HCT116 (cell line): ENCODE data around the gene KDELR1. TPM values are rescaled to one million over a fixed set of nuclear protein-coding genes. Genes with fewer than 3 reads are reported as not detected.
A peak's percentile ranks its signal among the peaks of the same experiment; 100 is the strongest.

Experiments
- ATAC-seq: fragments of 200-7000 bp; cut with Tn5 transposase; 2 replicates; pipeline ENCODE4 v1.9.1; 2020; ENCODE audit warnings: mild to moderate bottlenecking, moderate library complexity
- BruUV-seq: library from RNA; stranded (reverse); fragments of 400-500 nt; replicated peaks from 2 replicates; lab custom pipeline; 2021; lab: Mats Ljungman, UMichigan
- CTCF ChIA-PET: fragments of 300-600 bp; sonication (Branson Sonifier 250); formaldehyde crosslinking; loops from one replicate; lab custom pipeline; 2021; ENCODE audit warnings: antibody characterized with exemption; lab: Charles Lee
- POLR2A ChIA-PET: fragments of 300-600, 350-600 bp; sonication (Branson Sonifier 250); formaldehyde crosslinking; loops from one replicate; lab custom pipeline; 2021; ENCODE audit warnings: antibody characterized with exemption; lab: Charles Lee
- RAD21 ChIA-PET, 2 experiments: fragments of 300-600 bp; sonication (Branson Sonifier 250); formaldehyde crosslinking; loops; one replicate each; lab custom pipeline; 2023; ENCODE audit warnings: low total read pairs in 2 of 2; ENCODE audit not compliant: uncharacterized antibody in 2 of 2, unreplicated experiment in 2 of 2, low non-redundant PET in 1 of 2; lab: Charles Lee
- DNase-seq: peaks from one replicate; pipeline ENCODE4 v3.0.0-alpha.2; 2010; ENCODE audit warnings: low read depth, low spot score
- H2AFZ ChIP-seq: fragments of 200-600 bp; shearing (Covaris generic), sonication (generic); 2 replicates; pipeline ENCODE4 v1.6.1; 2017; ENCODE audit warnings: low read depth, mixed run types, mixed read lengths, antibody characterized with exemption, low read length; ENCODE audit not compliant: poor library complexity, severe bottlenecking
- H3K27ac ChIP-seq: 2 replicates; pipeline ENCODE4 v1.5.1; 2012; ENCODE audit warnings: low read depth, low read length
- H3K27me3 ChIP-seq: fragments of 200-600 bp; sonication (generic); 2 replicates; pipeline ENCODE4 v1.6.1; 2016; ENCODE audit warnings: mixed run types, low read length, mixed read lengths; ENCODE audit not compliant: insufficient read depth
- H3K36me3 ChIP-seq, 2 experiments: fragments of 200-500 bp in 1 of 2; fragments of 200-600 bp in 1 of 2; sonication (Bioruptor generic) in 1 of 2; sonication (generic) in 1 of 2; 2 replicates each; pipeline versions ENCODE4 v1.5.1 to v1.6.1; 2014 to 2016; ENCODE audit warnings: low read length in 2 of 2, inconsistent platforms in 1 of 2, mixed read lengths in 1 of 2, mixed run types in 1 of 2; ENCODE audit not compliant: insufficient read depth in 2 of 2, control insufficient read depth in 1 of 2
- H3K4me1 ChIP-seq, 2 experiments: fragments of 200-600 bp in 1 of 2; sonication (generic) in 1 of 2; 2 replicates each; pipeline versions ENCODE4 v1.5.1 to v1.6.1; 2012 to 2017; ENCODE audit warnings: low read length in 2 of 2, inconsistent platforms in 1 of 2, mild to moderate bottlenecking in 1 of 2, mixed read lengths in 1 of 2, mixed run types in 1 of 2, moderate library complexity in 1 of 2; ENCODE audit not compliant: insufficient read depth in 2 of 2, control insufficient read depth in 1 of 2
- H3K4me2 ChIP-seq: fragments of 200-600 bp; sonication (generic); 2 replicates; pipeline ENCODE4 v1.6.1; 2017; ENCODE audit warnings: mixed run types, low read length, mixed read lengths
- H3K4me3 ChIP-seq, 2 experiments: fragments of 200-600 bp in 1 of 2; sonication (generic) in 1 of 2; replicated peaks in 1 of 2; 2 replicates each; pipeline ENCODE4 v1.5.1; 2011 to 2016; ENCODE audit warnings: low read length in 2 of 2, control low read depth in 1 of 2, low read depth in 1 of 2, mild to moderate bottlenecking in 1 of 2, mixed read lengths in 1 of 2, mixed run types in 1 of 2
- H3K79me2 ChIP-seq: fragments of 200-600 bp; sonication (generic); 2 replicates; pipeline ENCODE4 v1.6.1; 2017; ENCODE audit warnings: mild to moderate bottlenecking, mixed run types, low read length, moderate library complexity, mixed read lengths; ENCODE audit not compliant: insufficient read depth
- H3K9ac ChIP-seq: fragments of 200-600 bp; sonication (generic); 2 replicates; pipeline ENCODE4 v1.6.1; 2016; ENCODE audit warnings: low read length, mixed read lengths
- H3K9me2 ChIP-seq: fragments of 200-600 bp; sonication (generic), shearing (Covaris generic); 2 replicates; pipeline ENCODE4 v1.6.1; 2017; ENCODE audit warnings: mixed run types, mild to moderate bottlenecking, moderate library complexity; ENCODE audit not compliant: insufficient read depth
- H3K9me3 ChIP-seq, 2 experiments: fragments of 200-500 bp in 1 of 2; fragments of 200-600 bp in 1 of 2; sonication (Bioruptor generic) in 1 of 2; sonication (generic) in 1 of 2; 2 replicates each; pipeline ENCODE4 v1.6.1; 2014 to 2017; ENCODE audit warnings: low read length in 2 of 2, mixed read lengths in 2 of 2, inconsistent platforms in 1 of 2, low read depth in 1 of 2, mild to moderate bottlenecking in 1 of 2, mixed run types in 1 of 2, moderate library complexity in 1 of 2; ENCODE audit not compliant: control insufficient read depth in 1 of 2, insufficient read depth in 1 of 2
- H4K20me1 ChIP-seq: fragments of 200-600 bp; sonication (generic), shearing (Covaris generic); 2 replicates; pipeline ENCODE4 v1.6.1; 2017; ENCODE audit warnings: mixed run types, mild to moderate bottlenecking, moderate library complexity; ENCODE audit not compliant: insufficient read depth
- ATF3 ChIP-seq: IDR thresholded peaks from 2 replicates; pipeline ENCODE4 v1.6.1; 2012
- CEBPB ChIP-seq: IDR thresholded peaks from 2 replicates; pipeline ENCODE4 v1.6.1; 2012; ENCODE audit warnings: low read depth
- EGR1 ChIP-seq: IDR thresholded peaks from 2 replicates; pipeline ENCODE4 v1.6.1; 2012; ENCODE audit warnings: low read depth
- JUND ChIP-seq: IDR thresholded peaks from 2 replicates; pipeline ENCODE4 v1.6.1; 2012
- POLR2A ChIP-seq: IDR thresholded peaks from 2 replicates; pipeline ENCODE4 v1.7.0; 2011; ENCODE audit warnings: borderline replicate concordance; ENCODE audit not compliant: insufficient read depth, insufficient read length; ENCODE audit errors: extremely low read depth
- RAD21 ChIP-seq: IDR thresholded peaks from 2 replicates; pipeline ENCODE4 v1.6.1; 2012; ENCODE audit warnings: low read depth, mild to moderate bottlenecking
- SIN3A ChIP-seq: IDR thresholded peaks from 2 replicates; pipeline ENCODE4 v1.6.1; 2012; ENCODE audit warnings: low read depth
- SRF ChIP-seq: IDR thresholded peaks from 2 replicates; pipeline ENCODE4 v1.6.1; 2012; ENCODE audit warnings: low read depth
- TCF7L2 ChIP-seq: IDR thresholded peaks from 2 replicates; pipeline ENCODE4 v1.7.0; 2011; ENCODE audit warnings: borderline replicate concordance, inconsistent platforms; ENCODE audit not compliant: insufficient read depth, insufficient read length; ENCODE audit errors: extremely low read depth
- YY1 ChIP-seq: IDR thresholded peaks from 2 replicates; pipeline ENCODE4 v1.6.1; 2011; ENCODE audit warnings: low read length, low read depth, moderate library complexity, mild to moderate bottlenecking; ENCODE audit not compliant: insufficient replicate concordance; ENCODE audit errors: extremely low read depth
- ZFX ChIP-seq: fragments of 450-650 bp; IDR thresholded peaks from 2 replicates; pipeline ENCODE4 v1.6.1; 2017
- ZNF274 ChIP-seq: fragments of 200-500 bp; sonication (Bioruptor generic); IDR thresholded peaks from 2 replicates; pipeline ENCODE4 v1.6.1; 2014; ENCODE audit warnings: mild to moderate bottlenecking, low read depth, low read length, inconsistent platforms
- intact Hi-C: fragments of 100-400 bp; cut with micrococcal nuclease; formaldehyde crosslinking; loops from 2 replicates; pipeline ENCODE4 v1.10.0; 2022
- total RNA-seq: library from RNA; stranded (reverse); gene quantifications from one replicate; pipeline ENCODE4 v1.2.1, GENCODE V29; 2021; ENCODE audit not compliant: unreplicated experiment
- TF ChIP-seq, protein P1 (sequence below), 3 experiments: fragments of 200-600 bp in 1 of 3; sonication (generic) in 1 of 3; IDR thresholded peaks in 2 of 3; conservative IDR thresholded peaks in 1 of 3; 2 replicates each; pipeline ENCODE4 v1.5.1; 2012 to 2017; ENCODE audit warnings: low read depth in 2 of 3, low read length in 2 of 3, antibody characterized with exemption in 1 of 3, borderline replicate concordance in 1 of 3, control low read depth in 1 of 3, mild to moderate bottlenecking in 1 of 3, mixed read lengths in 1 of 3, mixed run types in 1 of 3, moderate library complexity in 1 of 3; ENCODE audit not compliant: insufficient read depth in 1 of 3
- TF ChIP-seq, protein P2 (sequence below): IDR thresholded peaks from 2 replicates; pipeline ENCODE4 v1.6.1; 2011; ENCODE audit warnings: mild to moderate bottlenecking, low read length, moderate library complexity; ENCODE audit not compliant: insufficient replicate concordance; ENCODE audit errors: extremely low read depth

The KDELR1 gene
- total RNA-seq, 1 experiment from 2014 or later = 212 TPM

- H3K4me1 ChIP-seq = peaks cover 18 to 31% of the 10 kb centered on the region in 2 experiments; a peak in 3 of 4 replicates
- H3K4me3 ChIP-seq = peak overlapping the region in 1 of 2 experiments; percentile 8; a peak in 1 of 4 replicates
- ChIA-PET CTCF (no interaction called here), RAD21 (no interaction called here), POLR2A (no interaction called here)
- no peaks in the 10 kb centered on the region for H4K20me1 ChIP-seq
- peaks cover 8% of the 10 kb centered on the region in 2 experiments; a peak in 2 of 4 replicates for H3K36me3 ChIP-seq
- H3K79me2 ChIP-seq = no peaks in the 10 kb centered on the region
- ATAC-seq (peak; percentile 12; the same call in 1 of the 2 replicates), DNase-seq (no peak)
- no peak overlapping the region for H2AFZ ChIP-seq
- H3K4me2 ChIP-seq = peak overlapping the region; percentile 66
- no peaks in the 10 kb centered on the region for H3K9me2 ChIP-seq
- no peak overlapping the region; the same call in 1 of the 2 replicates for H3K9ac ChIP-seq
- H3K9me3 ChIP-seq = no peaks in the 10 kb centered on the region
- TF ChIP-seq YY1 (no peak), EGR1 (no peak), ZFX (no peak), SRF (no peak), POLR2A (no peak), SIN3A (no peak), RAD21 (no peak), ATF3 (no peak), ZNF274 (no peak), TCF7L2 (no peak), JUND (no peak), CEBPB (no peak)
- TF ChIP-seq, protein P1, sequence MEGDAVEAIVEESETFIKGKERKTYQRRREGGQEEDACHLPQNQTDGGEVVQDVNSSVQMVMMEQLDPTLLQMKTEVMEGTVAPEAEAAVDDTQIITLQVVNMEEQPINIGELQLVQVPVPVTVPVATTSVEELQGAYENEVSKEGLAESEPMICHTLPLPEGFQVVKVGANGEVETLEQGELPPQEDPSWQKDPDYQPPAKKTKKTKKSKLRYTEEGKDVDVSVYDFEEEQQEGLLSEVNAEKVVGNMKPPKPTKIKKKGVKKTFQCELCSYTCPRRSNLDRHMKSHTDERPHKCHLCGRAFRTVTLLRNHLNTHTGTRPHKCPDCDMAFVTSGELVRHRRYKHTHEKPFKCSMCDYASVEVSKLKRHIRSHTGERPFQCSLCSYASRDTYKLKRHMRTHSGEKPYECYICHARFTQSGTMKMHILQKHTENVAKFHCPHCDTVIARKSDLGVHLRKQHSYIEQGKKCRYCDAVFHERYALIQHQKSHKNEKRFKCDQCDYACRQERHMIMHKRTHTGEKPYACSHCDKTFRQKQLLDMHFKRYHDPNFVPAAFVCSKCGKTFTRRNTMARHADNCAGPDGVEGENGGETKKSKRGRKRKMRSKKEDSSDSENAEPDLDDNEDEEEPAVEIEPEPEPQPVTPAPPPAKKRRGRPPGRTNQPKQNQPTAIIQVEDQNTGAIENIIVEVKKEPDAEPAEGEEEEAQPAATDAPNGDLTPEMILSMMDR (IDR thresholded peaks at IDR 0.05 in 2 of 3, conservative IDR thresholded peaks at IDR 0.05 in 1 of 3; ENCODE audit: borderline replicate concordance in 1 of 3, insufficient read depth in 1 of 3, low read depth in 2 of 3, low read length in 2 of 3) = no peak
- TF ChIP-seq, protein P2, sequence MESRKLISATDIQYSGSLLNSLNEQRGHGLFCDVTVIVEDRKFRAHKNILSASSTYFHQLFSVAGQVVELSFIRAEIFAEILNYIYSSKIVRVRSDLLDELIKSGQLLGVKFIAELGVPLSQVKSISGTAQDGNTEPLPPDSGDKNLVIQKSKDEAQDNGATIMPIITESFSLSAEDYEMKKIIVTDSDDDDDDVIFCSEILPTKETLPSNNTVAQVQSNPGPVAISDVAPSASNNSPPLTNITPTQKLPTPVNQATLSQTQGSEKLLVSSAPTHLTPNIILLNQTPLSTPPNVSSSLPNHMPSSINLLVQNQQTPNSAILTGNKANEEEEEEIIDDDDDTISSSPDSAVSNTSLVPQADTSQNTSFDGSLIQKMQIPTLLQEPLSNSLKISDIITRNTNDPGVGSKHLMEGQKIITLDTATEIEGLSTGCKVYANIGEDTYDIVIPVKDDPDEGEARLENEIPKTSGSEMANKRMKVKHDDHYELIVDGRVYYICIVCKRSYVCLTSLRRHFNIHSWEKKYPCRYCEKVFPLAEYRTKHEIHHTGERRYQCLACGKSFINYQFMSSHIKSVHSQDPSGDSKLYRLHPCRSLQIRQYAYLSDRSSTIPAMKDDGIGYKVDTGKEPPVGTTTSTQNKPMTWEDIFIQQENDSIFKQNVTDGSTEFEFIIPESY = no peak
- intact Hi-C loops = no loop called here
- no peak overlapping the region for H3K27ac ChIP-seq
- no peaks in the 10 kb centered on the region for H3K27me3 ChIP-seq
- BruUV-seq = no TSS peak
Measured at GRCh38 chr19:48378194-48378570, 13.2 kb downstream of the KDELR1 start.
